HEK293 (cell line): Measurements from ENCODE around the gene CXCL5.

Source experiments
- CTCF ChIP-seq: fragments of 450-650 bp; formaldehyde crosslinking; IDR thresholded peaks from 2 replicates; pipeline ENCODE4 v1.5.1; 2016; ENCODE audit warnings: missing biosample characterization, missing genetic modification characterization
- TRIM28 ChIP-seq: IDR thresholded peaks from 2 replicates; pipeline ENCODE4 v1.6.1; 2011; ENCODE audit warnings: low read length, control low read depth, borderline replicate concordance
- YY1 ChIP-seq: fragments of 450-650 bp; formaldehyde crosslinking; IDR thresholded peaks from 2 replicates; pipeline ENCODE4 v1.5.1; 2018; ENCODE audit warnings: missing biosample characterization, missing genetic modification characterization
- ZNF561 ChIP-seq: fragments of 450-650 bp; IDR thresholded peaks from 2 replicates; pipeline ENCODE4 v1.5.1; 2018; ENCODE audit warnings: missing biosample characterization, missing genetic modification characterization, borderline replicate concordance
- ZNF623 ChIP-seq: fragments of 450-650 bp; formaldehyde crosslinking; IDR thresholded peaks from 2 replicates; pipeline ENCODE4 v1.5.1; 2016; ENCODE audit warnings: missing biosample characterization, missing genetic modification characterization

DNA sequence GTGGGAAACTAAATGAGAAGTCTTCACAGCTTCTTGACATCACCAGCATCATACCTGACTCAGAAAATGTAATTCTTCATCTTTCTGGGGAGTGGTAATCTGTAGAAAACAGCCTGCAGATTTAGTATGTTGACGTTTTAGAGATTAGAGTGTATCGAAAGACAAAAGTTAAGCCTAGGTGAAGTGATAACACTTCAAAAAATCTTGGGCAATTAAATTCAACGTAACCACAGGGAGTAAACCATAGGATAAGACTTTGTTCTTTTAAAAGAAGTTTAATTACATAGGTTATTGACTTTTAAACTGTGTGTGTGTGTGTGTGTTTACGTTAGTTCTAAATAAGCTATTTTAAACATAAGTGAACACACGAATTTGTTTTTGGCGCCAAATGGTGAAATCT is 1.8 kb upstream of the CXCL5 start:
- TF ChIP-seq ZNF623 (tag by site-specific recombination) (no peak), CTCF (tag by site-specific recombination) (no peak), ZNF561 (tag by site-specific recombination) (no peak), TRIM28 (no peak), YY1 (tag by site-specific recombination) (no peak)
